22Rv1 (cell line): ENCODE measurements around the gene IFT122.

ENCODE experiments used
- ZFX ChIP-seq: fragments of 450-650 bp; IDR thresholded peaks from 2 replicates; pipeline ENCODE4 v1.6.1; 2017; ENCODE audit warnings: antibody characterized with exemption, borderline replicate concordance
- TF ChIP-seq, protein P1 (sequence below): fragments of 450-650 bp; IDR thresholded peaks from 2 replicates; pipeline ENCODE4 v1.5.1; 2017; ENCODE audit warnings: mild to moderate bottlenecking

DNA sequence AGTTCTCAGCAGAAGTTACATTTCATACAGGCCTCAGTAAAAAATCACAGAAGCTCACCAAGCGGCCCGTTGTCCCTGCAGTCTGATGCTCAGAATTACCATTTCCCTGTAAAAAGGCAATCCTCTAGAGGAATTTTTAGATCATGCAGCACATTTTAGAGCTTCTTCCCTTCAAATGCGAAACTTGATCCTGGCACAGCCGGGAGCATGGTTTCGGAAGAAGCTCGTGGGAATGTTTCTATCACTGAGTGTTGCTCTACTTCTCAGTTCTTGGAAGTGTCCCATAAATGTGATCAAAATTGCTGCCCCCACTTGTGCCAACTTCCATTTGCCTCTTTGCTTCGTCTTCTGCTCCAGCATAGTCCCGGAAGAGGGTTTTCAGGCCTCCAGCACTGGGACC, 99.2 kb downstream of the IFT122 start:
- TF ChIP-seq, protein P1, sequence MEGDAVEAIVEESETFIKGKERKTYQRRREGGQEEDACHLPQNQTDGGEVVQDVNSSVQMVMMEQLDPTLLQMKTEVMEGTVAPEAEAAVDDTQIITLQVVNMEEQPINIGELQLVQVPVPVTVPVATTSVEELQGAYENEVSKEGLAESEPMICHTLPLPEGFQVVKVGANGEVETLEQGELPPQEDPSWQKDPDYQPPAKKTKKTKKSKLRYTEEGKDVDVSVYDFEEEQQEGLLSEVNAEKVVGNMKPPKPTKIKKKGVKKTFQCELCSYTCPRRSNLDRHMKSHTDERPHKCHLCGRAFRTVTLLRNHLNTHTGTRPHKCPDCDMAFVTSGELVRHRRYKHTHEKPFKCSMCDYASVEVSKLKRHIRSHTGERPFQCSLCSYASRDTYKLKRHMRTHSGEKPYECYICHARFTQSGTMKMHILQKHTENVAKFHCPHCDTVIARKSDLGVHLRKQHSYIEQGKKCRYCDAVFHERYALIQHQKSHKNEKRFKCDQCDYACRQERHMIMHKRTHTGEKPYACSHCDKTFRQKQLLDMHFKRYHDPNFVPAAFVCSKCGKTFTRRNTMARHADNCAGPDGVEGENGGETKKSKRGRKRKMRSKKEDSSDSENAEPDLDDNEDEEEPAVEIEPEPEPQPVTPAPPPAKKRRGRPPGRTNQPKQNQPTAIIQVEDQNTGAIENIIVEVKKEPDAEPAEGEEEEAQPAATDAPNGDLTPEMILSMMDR = no peak
- no peak for TF ChIP-seq ZFX
